Inflammatory macrophage treated with lipopolysaccharide for 4 hours (primary cell): ENCODE data around the gene FBRSL1.
"Not testable (repeated sequence)": the region's sequence is repeated elsewhere in the genome, so short reads cannot be mapped to it uniquely, and the experiment has no call there.

Experiments
- DNase-seq: peaks from one replicate; pipeline ENCODE4 v3.0.0-alpha.2; 2020

FBRSL1 gene

DNA sequence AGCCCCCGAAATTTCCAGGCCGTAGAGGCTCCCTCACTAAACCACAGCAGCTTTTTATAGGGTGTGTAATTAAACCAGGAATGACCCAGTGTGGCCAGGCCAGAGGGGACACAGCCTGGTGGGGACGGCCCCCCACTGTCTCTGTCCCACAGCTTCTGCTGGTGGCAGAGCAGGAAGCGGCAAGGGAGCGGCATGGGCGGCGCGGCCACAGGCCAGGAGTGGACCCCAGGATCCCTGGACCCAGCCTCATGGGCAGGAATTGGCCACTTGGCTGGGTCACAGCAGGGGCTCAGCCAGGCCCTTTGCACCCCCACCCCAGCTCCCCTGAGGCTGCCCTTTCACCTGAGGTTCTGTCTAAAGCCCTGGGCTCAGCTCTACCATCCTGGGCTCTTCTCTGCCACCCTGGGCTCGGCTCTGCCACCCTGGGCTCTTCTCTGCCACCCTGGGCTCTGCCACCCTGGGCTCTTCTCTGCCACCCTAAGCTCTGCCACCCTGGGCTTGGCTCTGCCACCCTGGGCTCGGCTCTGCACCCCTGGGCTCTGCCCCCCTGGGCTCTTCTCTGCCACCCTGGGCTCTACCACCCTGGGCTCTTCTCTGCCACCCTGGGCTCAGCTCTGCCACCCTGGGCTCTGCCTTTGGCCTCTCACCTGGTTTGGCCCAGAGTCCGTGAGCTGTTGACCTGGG, 39.3 kb downstream of the FBRSL1 start:
- DNase-seq: no peak

DNA sequence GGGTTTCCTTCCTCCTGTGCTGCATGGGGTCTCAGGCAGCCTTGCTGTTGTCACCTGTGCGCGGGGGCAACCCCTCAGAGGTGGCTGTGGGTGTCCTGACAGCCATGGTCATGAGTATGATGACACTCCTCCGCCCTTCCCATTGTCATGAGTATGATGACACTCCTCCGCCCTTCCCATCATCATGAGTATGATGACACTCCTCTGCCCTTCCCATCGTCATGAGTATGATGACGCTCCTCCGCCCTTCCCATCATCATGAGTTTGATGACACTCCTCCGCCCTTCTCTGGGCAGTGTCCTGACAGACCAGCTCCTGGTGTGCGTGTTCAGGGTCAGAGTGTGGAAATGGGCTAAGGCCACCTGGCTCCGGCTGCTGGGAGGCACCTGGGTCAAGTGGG, 40.0 kb downstream of the FBRSL1 start:
- DNase-seq: peak; percentile 83

DNA sequence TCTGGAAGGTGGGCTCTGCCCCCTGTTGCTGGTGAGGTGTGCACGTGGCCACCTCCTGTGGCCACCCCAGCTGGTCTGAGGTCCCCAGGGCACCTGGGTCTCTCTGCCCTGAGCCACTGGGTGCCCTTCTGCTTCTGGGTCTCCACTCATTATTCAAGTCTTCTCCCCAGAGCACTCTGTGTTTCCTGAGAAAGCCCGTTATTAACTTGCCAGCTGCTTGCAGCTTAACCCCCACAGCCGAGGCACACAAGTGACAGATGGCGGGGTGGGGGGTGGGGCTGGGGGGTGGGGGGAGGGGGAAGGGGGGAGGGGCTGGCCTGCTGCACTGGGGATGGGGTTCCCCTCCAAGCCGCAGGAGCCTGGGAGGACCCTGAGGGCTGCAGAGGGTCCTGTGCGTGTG, 40.5 kb downstream of the FBRSL1 start:
- no peak for DNase-seq

DNA sequence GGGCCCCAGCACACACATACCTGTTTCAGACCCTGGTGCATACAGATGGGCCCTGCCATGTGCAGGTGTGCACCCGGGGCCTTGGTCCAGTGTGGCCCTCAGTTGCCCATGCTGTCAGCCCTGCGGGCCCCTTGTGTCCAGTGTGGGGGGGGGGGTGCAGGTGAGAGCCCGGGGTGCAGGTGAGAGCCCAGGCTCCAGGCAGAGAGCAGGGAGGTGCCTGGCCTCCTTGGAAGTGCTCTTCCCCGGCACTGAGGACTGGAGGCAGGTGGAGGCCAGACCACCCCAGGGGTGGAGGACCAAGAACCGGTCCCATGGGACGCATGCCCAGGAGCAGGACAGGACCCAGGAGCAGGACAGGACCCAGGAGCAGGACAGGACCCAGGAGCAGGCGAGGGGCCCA, 40.9 kb downstream of the FBRSL1 start:
- no peak for DNase-seq

DNA sequence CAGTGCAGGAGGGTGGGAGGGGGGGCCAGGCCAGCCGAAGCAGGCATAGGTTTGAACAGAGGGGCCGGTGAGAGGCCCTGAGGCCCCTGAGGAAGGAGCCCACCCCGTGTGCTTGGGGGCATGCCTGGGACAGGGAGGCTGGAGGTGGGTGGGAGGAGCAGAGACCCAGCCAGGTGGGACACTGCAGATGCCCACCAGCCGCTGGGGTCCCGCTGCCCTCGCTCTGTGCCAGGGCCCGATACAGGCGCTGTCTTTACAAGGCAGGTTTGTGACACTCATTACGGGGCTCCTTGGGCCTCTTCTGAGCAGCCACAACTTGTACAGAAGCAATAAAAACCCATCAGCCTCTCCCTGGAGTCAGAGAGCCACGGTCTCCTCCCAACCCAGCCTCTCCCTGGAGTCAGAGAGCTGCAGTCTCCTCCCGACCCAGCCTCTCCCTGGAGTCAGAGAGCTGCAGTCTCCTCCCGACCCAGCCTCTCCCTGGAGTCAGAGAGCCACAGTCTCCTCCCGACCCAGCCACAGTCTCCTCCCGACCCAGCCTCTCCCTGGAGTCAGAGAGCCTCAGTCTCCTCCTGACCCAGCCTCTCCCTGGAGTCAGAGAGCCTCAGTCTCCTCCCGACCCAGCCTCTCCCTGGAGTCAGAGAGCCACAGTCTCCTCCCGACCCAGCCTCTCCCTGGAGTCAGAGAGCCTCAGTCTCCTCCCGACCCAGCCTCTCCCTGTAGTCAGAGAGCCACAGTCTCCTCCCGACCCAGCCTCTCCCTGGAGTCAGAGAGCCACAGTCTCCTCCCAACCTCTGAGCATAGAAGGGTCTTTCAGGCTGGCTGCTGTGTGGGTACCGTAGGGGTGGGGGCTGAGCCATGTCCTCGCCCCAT, 43.0 kb downstream of the FBRSL1 start:
- not testable (repeated sequence) for DNase-seq

DNA sequence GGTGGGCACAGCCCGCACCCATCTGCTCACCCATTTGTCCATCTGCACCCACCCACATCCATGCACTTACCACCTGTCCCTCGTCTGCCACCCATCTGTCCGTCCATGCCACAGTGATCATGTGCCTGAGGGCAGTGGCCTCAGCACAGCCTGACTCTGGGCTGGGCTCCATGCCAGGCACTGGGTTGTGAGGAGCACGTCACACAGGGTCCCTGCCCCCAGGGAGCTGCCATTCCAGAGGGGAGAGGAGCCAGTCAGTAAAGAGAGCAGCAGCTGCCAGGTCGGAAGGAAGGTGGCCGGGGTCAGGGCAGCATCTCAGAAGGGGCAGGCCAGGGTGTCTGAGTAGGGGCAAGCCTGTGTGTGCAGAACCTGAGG, 43.6 kb downstream of the FBRSL1 start:
- no peak for DNase-seq

DNA sequence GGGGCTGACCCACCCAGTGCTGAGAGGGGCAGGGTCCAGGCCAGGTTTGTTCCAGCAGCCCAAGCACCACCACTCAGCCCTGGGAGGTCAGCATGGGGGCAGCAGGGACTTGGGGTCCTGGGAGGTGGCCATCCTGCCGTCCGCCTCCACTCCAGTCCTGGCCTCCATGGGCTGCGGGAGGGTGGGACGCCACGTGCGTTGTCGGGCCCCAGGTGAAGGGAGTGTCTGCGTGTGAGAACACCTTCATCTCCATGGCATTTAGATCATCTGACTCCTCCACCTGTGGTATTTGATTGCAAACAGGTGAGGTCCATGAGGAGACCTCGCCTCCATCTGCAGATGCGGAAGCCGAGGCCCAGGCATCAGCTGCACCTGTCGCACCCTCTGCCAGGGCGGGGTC, 44.1 kb downstream of the FBRSL1 start:
- DNase-seq: no peak

DNA sequence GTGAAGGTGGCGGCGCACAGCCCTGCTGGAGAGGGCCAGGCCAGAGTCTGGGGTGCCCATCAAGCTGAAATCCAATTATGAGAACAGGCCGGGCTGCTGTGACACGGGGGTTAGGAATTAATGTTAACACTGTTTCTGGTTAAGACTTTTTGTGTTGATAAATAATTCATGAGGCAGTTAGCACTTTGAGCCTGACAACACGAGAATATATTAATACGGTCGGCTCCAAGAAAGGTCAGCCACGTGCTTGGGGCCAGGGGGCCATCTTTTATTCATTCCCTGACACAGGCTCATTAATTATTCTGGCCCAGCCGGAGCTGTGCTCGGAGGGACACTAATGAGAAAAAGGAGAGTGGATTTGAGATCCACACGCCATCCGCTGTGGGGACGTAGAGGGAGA, 45.1 kb downstream of the FBRSL1 start:
- no peak for DNase-seq

DNA sequence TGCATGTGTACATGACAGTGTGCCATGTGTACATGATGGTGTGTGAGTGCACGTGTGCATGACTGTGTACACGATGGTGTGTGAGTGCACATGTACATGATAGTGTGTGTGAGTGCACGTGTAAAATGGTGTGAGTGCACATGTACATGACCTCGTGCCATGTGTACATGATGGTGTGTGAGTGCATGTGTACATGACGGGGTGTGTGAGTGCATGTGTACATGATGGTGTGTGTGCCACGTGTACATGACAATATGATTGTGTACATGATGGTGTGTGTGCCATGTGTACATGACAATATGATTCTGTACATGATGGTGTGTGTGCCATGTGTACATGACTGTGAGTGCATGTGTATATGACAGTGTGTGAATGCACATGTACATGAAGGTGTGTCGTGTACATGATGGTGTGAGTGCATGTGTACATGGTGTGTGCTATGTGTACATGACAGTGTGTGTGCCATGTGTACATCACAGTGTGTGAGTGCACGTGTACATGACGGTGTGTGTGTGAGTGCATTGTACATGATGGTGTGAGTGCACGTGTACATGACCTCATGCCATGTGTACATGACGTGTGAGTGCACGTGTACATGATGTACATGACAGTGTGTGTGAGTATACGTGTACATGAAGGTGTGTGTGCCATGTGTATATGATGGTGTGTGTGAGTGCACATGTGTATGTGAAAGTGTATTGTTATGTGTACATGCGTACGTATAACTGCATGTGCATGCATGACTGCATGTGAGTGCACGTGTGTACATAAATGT, 46.3 kb downstream of the FBRSL1 start:
- no peak for DNase-seq

DNA sequence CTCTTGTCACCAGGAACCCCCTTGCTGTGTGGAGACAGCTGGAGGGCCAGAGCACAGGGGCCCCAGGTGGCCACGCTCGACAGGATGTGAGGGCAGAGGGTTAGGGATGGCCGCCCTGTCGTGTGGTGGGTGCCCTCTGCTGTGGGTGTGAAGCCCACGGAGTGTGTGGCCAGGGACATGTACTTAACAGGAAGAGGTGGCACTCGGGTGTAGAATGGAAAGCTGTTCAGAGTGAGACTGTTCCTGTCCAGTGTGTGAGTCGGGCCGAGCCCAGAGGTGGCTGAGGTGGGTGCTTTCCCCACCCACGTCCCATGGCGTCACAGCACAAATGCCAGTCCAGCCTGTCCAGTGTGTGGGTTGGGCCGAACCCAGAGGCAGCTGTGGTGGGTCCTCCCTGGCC, 47.1 kb downstream of the FBRSL1 start:
- no peak for DNase-seq

DNA sequence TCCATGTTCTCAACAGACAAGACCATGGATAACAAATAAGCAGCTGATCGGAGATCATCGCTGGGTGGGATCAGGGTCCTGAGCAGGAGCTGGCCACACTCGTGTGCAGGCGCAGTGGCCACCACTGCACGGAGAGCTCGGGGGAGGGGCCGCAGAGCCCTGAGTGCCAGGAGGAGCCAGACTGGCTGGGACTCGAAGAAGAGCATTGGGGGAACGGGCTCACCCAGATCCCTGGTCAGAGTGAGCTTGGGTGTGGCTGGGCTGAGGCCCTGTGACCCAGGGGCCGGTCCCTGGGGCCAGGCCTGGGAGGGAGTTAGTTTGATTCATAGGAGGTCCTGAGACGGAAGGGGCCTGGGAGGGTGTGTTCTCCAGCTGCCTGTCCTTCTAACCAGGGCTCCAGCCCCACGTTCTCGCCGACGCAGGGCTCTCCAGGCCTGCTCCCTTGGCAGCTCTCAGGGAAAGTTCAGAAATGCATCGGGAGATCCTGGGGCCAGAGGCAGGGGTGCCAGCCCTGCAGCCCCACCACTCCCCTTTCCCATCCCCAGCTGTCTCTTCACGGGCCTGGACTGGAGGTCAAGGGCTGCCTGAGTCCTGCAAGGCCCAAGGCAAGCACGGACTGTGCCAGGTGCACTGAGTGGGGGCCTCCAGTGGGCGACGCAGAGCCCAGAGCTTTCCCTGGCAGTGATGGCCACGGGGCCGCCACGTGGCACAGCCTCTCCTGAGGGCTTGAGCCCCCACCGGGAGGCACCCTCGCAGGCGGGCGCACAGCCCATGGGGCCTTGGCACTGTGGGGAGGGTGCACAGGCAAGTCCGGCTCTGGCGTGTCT, 48.1 kb downstream of the FBRSL1 start:
- DNase-seq: no peak

DNA sequence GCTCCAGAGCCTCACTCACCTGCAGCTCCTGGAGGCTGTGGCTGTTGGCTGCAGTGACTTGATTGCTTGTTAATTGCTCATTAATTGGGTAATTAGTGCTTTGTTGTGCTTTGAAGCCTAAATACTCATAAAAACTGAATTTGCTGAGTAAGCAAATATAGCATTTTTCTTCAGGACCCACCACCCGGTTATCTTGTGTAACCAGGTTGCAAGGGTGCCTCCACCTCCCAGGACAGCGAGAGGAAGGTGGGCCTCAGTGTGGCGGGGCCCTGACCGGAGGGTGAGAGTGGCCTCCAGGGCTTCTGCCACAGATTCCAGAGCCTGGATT, 48.7 kb downstream of the FBRSL1 start:
- no peak for DNase-seq

DNA sequence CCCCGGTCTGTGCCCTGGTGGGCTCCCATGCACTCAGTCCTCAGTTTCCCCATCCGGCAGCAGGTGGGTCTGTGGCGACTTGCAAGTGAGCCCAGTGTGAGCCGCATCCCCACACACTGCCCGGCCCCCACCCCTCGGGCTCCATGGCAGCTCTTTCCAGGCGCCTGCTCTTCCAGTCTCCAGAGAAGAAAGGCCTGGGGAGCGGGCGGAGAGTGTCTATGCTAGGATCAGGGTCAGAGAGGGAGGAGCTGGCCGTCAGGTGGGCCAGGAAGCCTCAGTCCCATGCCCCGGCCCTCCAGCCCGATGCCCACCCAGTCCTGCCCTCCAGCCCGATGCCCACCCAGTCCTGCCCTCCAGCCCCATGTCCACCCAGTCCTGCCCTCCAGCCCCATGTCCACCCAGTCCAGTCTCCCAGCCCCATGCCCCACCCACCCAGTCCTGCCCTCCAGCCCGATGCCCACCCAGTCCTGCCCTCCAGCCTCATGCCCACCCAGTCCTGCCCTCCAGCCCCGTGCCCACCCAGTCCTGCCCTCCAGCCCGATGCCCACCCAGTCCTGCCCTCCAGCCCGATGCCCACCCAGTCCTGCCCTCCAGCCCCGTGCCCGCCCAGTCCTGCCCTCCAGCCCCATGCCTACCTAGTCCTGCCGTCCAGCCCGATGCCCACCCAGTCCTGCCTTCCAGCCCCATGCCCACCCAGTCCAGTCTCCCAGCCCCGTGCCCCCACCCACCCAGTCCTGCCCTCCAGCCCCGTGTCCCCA, 49.2 kb downstream of the FBRSL1 start:
- DNase-seq: no peak

DNA sequence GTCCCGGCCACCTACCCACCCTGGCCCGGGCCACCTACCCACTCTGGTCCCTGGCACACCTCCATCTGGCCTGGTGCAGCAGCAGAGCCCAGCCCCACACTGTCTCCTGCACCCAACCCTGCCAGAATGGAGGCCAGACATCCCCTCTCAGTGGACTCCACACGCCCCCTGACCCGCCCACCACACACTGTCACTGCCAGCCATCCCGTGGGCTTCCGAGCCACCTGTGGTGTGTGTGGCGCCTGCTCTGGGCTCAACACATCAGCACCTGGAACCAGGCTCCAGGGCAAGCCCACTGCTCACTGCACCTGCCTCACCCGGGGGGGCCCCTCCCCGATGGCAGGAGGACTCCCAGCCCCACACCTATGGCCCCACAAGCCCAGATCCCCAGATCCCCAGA, 50.5 kb downstream of the FBRSL1 start:
- DNase-seq: no peak

DNA sequence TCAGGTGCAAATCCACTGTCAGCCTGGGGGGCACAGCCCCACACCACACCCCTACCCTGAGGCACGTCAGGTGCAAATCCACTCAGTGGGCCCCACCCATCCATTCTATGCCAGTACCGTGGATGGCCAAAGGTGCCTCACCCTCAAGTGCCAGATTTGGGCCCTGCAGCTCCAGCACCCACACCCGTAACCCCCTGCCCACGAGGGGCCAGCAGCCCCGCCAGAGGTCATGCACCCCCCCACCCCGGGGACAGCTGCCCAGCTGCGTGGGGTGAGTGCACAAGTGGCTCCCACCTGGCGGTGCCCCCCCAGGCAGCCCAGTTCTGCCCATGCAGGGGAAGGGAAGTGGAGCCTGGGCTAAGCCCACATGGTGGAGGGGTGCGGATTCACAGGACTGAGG, 51.2 kb downstream of the FBRSL1 start:
- no peak for DNase-seq

DNA sequence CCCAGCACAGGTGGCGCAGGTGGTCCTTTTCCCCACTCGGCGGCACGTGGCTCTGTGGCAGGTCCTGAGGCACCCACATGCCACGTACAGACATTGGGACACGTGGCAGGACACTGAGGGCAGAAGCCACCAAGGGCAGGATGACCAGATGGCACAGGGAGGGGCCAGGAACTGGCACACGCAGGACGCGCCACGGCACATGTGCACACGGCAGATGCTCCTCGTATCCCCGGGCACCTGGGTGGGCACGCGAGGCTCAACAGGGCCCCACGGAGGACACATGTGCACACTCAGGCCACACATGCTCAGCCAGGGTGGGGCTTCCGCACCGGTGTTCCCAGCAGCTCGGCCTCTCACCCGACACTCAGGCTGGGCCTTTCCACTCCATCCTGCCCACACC, 52.0 kb downstream of the FBRSL1 start:
- DNase-seq: no peak

DNA sequence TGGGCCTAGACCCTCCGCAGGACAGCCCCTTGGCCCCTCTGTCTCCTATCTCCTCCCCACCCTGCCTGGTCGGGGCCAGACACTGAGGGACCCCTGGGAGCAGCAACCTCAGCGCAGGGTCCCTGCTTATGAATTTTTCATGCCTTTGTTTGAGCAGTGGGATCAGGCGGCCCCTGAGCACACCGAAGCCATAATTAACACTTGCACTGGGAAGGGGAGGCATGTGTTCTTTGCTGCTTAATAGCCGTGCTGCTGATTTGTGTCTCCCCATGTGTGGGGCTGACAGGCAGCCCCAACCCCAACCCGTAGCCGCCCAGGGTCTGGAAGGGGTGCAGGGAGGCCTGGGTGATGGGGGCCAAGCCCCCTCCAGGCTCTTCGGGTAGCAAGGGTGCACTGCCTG, 52.7 kb downstream of the FBRSL1 start:
- no peak for DNase-seq

DNA sequence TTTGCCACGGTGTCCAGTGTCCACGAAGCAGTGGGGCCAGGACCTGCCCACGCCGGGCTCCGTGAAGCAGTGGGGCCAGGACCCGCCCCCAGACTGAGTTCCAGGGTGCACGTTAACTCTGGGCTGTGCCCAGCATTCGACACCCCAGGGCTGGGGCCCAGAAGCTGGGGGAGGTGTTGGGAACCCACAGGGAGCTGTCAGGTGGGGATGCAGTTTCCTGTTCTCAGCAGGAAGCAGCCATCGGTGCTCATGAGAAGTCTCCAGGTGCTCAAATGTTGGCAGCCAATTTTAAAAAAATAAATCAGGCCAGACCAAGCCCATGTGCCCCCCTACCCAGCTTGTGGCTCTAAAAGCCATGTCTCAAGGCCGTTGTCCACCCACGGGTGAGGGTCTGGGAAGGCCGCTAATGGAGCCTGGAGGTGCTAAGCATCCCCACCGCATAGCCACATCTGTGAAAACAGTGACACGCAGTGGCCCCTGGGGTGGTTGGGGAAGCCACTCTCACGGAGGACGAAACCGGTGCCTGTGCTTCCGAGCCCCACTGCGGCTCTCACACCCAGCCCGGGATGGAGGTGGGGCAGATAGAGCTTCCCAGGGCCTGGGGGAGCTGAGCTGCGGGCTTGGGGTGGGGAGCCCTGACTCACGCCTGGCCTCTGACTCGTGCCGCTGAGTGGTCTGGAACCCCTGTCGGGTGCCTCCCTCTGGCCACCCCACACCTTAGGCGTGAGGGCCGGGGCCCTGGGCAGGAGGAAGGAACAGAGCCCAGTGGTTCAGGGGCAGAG, 53.5 kb downstream of the FBRSL1 start:
- DNase-seq: no peak

DNA sequence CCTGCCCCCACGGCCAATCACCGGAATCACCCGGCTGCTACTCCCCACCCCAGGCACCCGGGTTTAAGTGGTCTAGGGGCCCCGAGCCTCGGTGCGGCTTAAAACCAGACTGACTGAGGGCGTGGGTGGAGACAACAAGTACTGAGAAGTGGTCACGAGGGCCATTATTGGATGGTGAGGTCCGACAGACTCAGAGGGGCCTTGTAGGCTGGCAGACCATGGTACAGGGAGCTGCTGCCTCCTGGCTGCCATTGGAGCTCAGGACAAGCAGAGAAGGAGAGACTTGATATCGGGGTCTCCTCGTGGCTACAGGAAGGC, 54.1 kb downstream of the FBRSL1 start:
- no peak for DNase-seq

DNA sequence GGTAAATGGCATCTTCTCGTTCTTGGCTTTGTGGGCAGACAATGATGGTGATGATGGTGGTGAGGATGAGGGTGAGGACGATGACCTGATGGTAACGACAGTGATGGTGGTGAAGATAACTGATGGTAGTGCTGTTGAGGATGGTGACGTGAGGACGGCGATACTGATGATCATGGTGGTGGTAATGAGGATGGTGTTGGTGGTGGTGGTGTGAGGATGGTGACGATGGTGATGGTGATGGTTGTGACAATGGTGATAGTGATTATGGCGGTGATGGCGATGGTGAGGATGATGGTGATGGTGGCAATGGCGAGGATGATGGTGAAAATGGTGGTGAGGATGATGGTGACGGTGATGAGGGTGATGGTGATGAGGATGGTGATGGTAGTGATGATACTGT, 54.5 kb downstream of the FBRSL1 start:
- DNase-seq: no peak

DNA sequence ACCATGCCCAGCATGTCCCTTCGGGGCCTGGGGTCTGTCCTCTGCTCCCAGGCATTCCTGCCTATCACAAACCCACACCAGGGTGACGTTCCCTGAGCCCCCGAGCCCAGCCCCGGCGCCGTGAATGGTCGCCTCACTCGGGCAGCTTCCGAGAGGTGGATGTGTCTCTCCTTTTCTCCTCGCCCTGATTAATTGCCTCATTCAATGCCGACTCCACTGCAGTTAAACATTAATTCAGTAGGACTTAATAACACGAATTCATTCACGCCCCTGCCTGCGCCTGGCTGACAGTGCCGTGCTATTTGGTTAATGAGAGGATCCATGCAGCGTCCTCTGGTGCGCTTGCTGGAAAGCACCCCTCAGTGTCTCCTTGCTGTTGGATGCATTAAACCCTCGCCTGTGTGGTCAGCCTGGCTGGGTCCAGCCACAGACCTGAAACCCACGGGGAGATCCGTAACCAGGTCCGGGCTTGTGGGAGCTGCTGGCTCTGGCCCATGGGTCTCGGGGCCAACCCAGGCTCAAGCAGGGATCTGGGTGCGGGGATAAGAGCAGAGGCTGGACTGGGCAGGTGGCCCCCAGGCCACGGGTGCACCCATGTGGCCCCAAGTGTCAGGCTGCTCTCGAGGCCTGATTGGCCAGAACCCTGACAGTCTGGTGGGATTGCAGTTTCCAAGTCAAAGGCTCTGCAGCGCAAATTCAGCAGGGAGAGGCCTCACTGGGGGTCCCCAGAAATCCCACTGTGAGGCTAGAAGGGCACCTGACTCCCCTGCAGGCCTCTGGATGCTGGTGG, 55.4 kb downstream of the FBRSL1 start:
- DNase-seq: no peak
